ENCODE data around the gene ZNF410.

DNA sequence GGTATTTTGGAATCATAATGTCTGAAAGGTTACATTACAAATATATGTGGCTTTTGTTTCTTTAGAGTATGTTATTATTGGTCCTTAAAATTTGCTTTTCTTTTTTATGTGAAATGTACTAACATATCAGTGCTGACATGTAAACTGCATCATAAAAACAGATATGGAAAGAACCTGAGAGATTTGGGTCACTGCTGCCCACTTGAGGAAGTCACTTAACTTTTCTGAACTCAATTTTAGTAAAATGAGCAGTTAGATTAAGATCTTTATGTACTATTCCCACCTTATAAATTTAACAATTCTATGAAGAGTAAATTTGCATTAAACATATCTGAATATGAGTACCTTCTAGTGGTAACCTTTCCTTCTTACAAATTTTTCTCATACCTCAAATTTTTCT is 27.5 kb upstream of the ZNF410 start:
- TF ChIP-seq, protein P1, sequence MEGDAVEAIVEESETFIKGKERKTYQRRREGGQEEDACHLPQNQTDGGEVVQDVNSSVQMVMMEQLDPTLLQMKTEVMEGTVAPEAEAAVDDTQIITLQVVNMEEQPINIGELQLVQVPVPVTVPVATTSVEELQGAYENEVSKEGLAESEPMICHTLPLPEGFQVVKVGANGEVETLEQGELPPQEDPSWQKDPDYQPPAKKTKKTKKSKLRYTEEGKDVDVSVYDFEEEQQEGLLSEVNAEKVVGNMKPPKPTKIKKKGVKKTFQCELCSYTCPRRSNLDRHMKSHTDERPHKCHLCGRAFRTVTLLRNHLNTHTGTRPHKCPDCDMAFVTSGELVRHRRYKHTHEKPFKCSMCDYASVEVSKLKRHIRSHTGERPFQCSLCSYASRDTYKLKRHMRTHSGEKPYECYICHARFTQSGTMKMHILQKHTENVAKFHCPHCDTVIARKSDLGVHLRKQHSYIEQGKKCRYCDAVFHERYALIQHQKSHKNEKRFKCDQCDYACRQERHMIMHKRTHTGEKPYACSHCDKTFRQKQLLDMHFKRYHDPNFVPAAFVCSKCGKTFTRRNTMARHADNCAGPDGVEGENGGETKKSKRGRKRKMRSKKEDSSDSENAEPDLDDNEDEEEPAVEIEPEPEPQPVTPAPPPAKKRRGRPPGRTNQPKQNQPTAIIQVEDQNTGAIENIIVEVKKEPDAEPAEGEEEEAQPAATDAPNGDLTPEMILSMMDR (IDR thresholded peaks at IDR 0.05): no peak
- TF ChIP-seq POLR2A (IDR thresholded peaks at IDR 0.05): no peak
